Raji (cell line): ENCODE data around the gene IPO11.

Experiments used
- POLR2A ChIP-seq: IDR thresholded peaks from 2 replicates; pipeline ENCODE4 v1.6.1; 2011; ENCODE audit warnings: low read depth, low read length, control low read depth; ENCODE audit not compliant: insufficient read depth

Gene IPO11

DNA sequence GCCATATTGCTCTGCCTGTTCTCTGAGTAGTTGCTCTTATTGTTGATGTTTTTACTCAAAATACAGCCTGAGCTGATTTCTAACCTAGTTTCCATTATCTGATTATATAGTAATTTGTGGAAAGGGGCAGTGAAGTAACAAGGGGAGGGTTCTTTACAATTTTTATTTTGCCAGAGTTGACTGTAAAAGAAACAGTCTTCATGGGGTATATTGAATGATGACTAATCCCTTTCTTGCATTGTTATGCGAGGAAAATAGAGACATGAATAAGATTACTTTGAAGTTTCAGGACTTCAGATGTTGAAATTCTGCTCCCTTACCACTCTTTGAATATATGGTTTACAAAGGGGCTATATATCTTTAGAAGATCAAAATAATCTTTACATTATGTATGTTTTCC, 156.9 kb downstream of the IPO11 start:
- TF ChIP-seq POLR2A: no peak

DNA sequence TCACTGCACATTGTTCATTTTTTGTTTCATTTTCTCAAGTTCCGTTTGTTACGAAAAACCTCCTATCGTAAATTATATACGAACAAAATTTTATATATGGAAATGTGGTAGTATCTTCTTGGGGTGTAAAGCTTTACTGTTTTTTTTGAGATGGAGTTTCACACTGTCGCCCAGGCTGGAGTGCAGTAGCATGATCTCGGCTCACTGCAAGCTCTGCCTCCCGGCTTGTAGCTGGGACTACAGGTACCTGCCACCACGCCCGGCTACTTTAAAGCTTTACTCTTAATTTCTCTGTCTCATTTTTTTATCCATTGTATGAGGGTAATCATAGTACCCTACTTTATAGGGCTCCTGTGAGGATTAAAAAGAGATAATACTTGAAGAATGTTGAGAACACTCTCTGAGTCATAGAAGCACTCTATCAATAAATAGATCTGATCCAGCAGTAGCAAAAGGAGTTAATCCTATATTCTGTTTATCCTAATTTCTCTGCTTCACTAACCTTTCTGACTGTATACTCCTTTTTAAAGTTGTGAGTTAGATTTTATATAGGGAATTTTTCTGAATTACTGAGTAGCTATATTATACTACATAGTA, 160.5 kb downstream of the IPO11 start:
- TF ChIP-seq POLR2A: no peak

DNA sequence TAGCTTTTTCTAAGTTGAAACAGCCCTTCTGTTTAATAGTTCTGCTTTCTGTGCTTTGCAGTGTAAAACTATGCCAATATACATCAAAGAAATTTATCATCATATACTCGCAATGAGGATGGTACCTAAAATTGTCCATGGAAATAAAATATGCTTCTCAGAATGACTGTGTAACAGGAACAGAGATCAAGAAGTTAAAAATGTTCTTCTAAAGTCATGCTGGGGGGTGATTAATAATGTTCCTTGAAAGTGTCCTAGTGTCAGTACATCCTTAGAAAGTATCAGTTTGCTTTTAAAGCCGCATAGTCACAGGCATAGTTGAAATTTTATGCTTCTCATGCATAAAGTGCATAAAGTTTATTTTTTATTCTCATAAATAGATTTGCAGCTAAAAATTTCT, 162.0 kb downstream of the IPO11 start:
- no peak for TF ChIP-seq POLR2A

DNA sequence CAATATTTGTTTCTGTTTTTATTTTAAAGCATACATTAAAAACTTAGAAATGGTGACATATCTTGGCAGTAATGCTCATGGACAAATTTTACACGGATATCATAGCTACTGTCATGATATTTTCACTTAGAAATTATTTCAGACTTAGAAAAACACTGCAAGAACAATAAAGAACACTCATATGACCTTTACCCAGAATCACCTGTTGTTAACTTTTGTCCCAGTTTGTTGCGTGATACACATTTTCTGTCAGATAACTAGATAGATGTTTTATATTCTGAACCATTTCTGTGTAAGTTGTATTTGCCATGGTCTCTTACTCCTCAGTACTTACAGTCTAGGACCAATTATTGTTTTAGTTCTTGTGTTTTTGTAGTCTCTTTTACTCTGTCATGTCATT, 162.5 kb downstream of the IPO11 start:
- no peak for TF ChIP-seq POLR2A

DNA sequence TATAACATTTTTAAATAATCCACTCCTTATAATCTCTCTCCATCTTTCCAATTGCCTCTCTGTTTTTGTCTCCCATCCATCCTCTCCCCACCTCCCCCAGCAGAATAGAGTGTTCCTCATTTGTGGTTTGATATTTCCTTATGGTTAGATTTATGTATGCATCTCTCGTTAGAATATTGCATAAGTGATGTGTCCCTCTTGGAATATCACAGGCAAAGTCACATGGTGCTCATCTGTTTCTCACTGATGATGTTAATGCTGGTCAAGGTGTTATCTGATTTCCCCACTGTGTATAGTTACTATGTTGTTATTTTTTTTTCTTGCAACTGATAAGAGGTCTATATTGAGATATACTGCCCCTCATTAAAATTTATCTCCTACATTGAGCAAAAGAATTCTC, 162.9 kb downstream of the IPO11 start:
- TF ChIP-seq POLR2A: no peak

DNA sequence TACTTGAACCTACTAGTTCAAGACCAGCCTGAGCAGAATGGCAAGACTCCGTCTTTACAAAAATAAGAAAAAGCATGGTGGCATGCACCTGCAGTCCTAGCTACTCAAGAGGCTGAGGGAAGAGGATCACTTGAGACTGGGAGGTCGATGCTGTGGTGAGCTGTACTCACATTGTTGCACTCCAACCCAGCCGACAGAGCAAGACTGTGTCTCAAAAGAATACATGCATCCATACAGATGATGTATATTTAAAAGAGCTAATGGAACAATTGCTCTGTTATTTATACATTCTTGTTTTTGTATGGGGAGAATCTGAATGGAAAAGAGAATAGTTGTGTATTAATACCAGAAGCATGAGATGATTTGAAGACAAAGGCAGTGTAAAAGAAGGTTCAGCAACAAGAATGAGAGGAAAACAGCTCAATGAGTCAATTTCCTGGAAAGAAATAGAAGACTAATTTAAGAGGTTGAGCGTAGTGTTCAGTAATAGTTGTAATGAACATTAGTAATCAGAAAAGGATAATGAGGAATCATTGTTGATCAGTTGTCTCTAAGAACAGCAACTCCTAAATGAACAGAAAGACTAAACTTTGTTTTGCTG, 164.1 kb downstream of the IPO11 start:
- TF ChIP-seq POLR2A: no peak

DNA sequence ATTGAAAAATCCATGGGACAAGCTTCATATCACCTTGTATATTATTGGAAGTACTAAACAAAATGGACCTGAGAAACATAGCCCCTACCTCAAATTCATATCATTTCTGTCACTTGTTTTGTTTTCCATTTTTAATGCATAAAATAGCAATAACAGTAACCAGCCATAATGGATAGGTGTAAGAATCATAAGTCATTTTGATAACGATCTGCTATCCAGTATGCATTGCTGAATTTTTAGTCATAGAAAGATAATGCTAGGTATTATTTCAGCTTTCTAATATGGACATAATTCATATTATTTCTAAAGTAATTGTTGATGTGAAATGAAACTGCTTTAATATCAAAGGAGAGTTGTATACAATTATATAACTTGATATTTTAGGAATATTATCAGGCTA, 164.9 kb downstream of the IPO11 start:
- TF ChIP-seq POLR2A: no peak

DNA sequence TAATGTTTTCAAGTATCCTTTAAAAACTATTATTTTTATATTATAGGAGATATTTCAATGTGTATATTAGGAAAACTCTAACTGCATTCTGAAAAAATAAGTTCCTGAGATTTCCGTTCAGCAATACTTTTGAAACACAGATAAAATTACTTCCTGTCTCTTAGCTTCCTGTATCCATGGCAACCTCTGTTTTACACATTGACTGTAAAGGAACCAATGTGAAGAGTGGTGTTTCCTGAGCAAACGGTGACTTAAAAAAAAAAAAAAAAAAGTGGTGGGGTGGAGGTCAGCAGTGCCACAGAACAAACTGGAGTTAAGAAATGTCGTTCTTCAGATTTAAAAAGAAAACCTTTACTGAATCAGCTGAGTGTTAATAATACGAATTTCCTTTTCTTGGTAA, 166.0 kb downstream of the IPO11 start, which contains the start of gene LRRC70:
Gene LRRC70 (plus strand): TSS at position 280 of the 400 bp plus-strand sequence. CDS start 620 bp downstream, outside the sequence.
- no peak for TF ChIP-seq POLR2A

DNA sequence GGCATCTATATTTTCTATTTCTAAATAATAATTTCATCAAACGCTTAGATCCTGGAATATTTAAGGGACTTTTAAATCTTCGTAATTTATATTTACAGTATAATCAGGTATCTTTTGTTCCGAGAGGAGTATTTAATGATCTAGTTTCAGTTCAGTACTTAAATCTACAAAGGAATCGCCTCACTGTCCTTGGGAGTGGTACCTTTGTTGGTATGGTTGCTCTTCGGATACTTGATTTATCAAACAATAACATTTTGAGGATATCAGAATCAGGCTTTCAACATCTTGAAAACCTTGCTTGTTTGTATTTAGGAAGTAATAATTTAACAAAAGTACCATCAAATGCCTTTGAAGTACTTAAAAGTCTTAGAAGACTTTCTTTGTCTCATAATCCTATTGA, 167.2 kb downstream of the IPO11 start:
- TF ChIP-seq POLR2A: no peak

DNA sequence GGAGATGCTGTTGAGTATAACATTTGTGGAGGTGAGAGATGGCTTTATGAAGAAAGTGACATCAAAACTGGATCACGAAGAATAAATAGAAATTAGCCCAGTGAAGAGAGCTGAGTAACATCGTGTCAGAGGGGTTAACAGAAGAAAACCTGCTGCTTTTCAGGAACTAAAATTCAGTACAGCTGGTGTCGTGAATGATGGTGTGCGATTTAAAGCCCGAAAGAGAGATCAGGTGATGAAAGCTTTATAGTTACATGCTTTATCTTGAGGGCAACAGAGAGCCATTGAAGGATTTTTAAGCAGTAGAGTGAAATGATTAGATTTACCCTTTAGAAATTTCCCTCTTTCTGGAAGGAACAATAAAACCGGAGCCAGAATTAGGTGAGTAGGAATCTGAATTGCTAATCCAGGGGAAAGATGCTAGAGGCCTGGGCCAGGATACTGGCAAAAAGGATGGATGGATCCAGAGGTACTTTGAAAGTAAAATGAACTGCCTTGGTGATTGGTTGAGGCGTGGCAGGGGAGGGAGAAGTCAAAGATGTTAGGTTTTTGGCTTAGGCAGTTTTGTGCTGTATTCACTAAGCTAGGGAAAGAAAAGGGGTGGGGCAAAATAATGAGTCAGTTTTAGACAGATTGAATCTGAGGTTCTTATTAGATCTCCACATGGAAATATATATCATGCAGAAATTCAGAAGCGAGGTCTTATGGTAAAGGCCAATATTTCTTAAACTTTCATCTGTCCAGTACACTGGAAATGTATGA, 169.5 kb downstream of the IPO11 start:
- TF ChIP-seq POLR2A: no peak

DNA sequence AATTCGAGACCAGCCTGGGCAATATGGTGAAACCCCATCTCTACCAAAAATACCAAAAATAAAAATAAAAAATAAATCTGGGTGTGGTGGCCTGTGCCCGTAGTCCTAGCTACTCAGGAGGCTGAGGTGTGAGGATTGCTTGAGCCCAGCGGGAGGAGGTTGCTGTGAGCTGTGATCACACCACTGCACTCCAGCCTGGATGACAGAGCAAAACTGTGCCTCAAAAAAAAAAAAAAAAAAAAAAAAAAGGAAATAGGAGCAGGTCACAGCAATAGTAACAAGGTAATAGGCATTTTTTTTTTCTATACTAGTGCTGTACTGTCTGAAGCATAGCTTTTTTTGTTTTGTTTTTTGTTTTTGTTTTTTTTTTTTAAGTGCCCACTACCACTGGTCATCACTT, 171.8 kb downstream of the IPO11 start:
- TF ChIP-seq POLR2A: no peak

DNA sequence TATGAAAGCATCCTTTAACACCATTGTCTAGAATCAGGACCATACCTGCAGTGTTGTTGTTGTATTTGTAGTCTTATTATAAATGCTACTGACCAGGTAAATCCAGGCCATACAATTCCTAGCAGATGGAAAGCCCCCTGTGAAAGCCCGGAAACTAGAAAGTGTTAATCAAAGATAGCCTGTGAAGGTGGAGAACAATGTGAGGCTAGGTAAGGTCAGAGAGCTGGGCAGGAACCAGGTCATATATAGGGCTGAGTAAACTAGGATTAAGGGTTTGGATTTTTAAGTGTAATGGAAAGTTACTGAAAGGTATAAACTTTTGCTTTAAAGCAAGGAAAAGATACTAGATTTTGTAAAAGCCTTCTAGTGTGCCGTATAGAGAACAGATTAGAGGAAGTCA, 172.7 kb downstream of the IPO11 start:
- no peak for TF ChIP-seq POLR2A

DNA sequence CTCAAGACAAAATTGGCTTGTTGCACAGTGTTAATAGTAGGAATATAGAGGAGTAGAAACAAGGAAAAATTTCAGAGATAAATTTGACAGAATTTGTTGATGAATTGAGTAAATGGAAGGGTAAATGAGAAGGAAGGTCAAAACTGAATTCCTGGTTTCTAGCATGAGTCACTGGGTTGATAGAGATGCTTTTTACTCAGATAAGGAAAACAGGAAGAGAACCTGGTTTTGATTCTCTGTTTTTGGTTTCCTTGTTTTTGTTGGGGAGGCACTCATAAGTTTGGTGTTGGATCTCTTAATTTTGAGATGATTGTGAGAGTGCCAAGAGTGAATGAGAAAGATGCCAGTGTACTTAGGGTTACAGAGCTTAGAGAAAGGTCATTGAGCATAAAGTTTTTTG, 173.2 kb downstream of the IPO11 start:
- no peak for TF ChIP-seq POLR2A

DNA sequence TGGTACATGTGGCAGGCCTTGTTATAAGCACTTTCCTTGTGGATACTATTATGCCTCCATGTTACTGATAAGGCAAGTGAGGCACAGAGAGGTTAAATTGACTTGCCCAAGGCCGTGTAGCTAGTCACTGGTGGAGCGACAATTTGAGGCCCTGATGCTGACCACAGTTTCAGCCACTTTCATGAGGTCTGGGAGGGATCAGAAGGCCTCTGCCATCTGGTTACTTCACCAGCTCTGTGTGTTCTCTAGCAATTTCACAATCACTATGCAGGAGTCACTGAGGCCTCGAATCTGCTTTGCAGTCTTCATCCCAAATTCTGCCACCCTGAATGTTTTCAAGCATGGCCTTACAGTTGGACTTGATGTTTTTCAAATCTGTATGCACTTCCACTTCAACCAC, 175.2 kb downstream of the IPO11 start:
- no peak for TF ChIP-seq POLR2A

DNA sequence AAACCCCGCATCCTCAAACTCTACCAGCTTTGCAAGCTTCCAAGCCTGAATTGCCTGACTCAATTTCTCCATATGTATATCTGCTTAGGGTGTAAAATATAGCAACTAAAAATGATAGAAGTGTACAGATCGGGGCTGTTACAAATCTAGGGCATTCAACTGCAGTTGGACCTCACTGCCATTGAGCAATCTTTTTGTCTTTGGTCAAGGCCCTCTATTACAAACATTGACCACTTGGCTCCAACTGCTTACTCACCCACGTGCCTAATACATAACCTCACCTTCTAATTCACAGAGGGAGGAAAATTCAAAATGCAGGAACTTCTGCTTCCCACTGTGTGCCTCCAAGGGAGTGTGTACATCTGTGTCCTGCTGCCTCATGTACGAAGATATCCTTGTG, 176.1 kb downstream of the IPO11 start:
- TF ChIP-seq POLR2A: no peak

DNA sequence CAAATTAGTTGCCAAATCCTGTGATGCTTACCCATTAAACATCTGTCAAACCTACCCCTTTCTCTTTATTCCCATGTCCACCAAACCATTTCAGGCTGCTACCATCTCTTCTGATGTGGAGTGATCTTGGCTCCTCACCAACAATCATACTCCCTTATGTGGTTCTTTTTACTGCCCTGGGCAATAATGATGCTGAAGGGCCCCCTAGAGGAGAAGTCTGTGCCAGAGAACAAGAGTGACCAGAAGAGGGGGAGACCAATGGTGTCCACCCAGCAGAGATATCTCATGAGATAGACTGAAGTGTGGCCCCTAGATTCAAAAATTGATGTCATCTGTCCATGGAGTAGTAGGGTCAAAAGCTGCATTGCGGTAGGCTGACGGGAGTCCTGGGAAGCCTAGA, 176.9 kb downstream of the IPO11 start:
- TF ChIP-seq POLR2A: no peak

DNA sequence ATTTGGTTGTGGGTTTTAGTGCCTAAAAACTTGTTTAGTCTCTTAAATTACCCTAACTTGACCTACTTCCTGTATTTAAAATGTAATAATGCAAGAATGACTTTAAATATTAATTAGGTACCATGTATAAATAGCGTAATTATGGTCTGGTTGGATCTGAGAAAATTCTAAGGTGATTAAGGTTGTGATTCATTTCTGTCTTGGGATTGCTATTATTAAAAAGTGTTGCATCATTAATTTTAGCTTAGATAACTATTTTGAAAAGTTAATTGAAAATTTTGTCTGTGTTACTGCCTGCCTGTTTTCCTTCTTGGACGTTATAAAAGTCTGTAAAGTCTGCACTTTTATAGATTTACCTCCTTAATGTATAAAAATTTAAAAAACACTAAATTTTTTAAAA, 177.8 kb downstream of the IPO11 start:
- no peak for TF ChIP-seq POLR2A

DNA sequence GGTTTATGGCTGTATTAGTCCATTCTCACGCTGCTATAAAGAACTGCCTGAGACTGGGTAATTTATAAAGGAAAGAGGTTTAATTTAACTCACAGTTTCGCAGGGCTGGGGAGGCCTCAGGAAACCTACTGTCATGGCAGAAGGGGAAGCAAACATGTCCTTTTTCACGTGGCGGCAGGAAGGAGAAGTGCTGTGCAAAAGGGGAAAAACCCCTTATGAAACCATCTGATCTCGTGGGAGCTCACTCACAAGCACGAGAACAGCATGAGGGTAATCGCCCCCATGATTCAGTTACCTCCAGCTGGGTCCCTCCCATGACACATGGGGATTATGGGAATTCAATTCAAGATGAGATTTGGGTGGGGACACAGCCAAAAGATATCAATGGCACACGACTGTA, 180.0 kb downstream of the IPO11 start:
- no peak for TF ChIP-seq POLR2A
